Thyroid gland (tissue), 4 donors: ENCODE results near the gene EPHA5.

Experiments used
- CTCF ChIP-seq, 6 experiments: fragments of 200-600 bp in 3 of 6; fragments of 450-650 bp in 3 of 6; sonication (generic) in 3 of 6; IDR thresholded peaks; one replicate each; pipeline ENCODE4 v1.5.1; 2016 to 2019; ENCODE audit warnings: antibody characterized with exemption in 6 of 6, mild to moderate bottlenecking in 2 of 6, inconsistent platforms in 1 of 6, moderate library complexity in 1 of 6
- POLR2A ChIP-seq, 2 donors: fragments of 450-650 bp; IDR thresholded peaks; one replicate each; pipeline ENCODE4 v1.6.1; 2017; ENCODE audit warnings: antibody characterized with exemption in 2 of 2, mild to moderate bottlenecking in 2 of 2, moderate library complexity in 1 of 2

- TF ChIP-seq CTCF (IDR thresholded peaks at IDR 0.05) = no peak
- no peak for TF ChIP-seq POLR2A (IDR thresholded peaks at IDR 0.05)
These were observed 174.8 kb downstream of the EPHA5 start for GRCh38 chr4:65495439-65495838.
